ENCODE measurements around the gene ST7L. TPM values are rescaled to one million over a fixed set of nuclear protein-coding genes. Genes with fewer than 3 reads are reported as not detected.
"Not testable (repeated sequence)": the region's sequence is repeated elsewhere in the genome, so short reads cannot be mapped to it uniquely, and the experiment has no call there.

Gene ST7L
- total RNA-seq, 2 experiments from 2014 or later = 13.7 to 14.0 TPM

DNA sequence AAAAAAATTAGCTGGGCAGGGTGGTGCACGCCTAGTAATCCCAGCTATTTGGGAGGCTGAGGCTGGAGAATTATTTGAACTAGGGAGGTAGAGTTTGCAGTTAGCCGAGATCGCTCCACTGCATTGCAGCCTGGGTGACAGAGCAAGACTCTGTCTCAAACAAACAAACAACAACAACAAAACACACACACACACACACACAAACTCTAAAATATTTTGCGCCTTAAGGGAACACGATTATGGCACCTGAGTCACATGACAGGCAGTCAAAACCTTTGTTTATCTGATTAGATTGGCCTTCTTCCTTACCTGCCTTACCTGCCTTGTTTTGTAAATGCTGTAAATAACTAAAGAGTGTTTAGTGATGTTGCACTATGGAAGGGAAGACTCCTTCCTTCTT is 130.8 kb downstream of the ST7L start:
- H3K27ac Mint-ChIP-seq = no peak overlapping the region
- CTCF ChIA-PET = no interaction called here
- no peaks in the 10 kb centered on the region for H3K36me3 Mint-ChIP-seq (ENCODE audit: low read depth)
- no peak for DNase-seq
- POLR2A ChIA-PET = no interaction called here
- H3K4me3 Mint-ChIP-seq = no peak overlapping the region
- H3K27me3 Mint-ChIP-seq = peaks cover 17% of the 10 kb centered on the region
- no peaks in the 10 kb centered on the region for H3K4me1 Mint-ChIP-seq
- no peaks in the 10 kb centered on the region for H3K9me3 Mint-ChIP-seq

DNA sequence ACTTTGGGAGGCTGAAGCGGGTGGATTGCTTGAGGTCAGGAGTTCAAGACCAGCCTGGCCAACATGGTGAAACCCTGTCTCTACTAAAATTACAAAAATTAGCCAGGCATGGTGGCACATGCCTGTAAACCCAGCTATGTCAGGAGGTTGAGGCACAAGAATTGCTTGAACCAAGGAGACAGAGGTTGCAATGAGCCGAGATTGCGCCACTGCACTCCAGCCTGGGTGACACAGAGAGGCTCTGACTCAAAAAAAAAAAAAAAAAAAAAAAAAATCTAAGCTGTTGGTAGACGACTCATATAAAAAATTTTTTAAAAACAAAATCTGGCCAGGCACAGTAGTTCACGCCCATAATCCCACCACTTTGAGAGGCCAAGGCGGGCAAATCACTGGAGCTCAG is 131.3 kb downstream of the ST7L start:
- H3K27ac Mint-ChIP-seq; POLR2A ChIA-PET; H3K4me3 Mint-ChIP-seq; H3K9me3 Mint-ChIP-seq; CTCF ChIA-PET; H3K4me1 Mint-ChIP-seq; DNase-seq; H3K36me3 Mint-ChIP-seq (ENCODE audit: low read depth): not testable (repeated sequence)
- peaks cover 15% of the 10 kb centered on the region for H3K27me3 Mint-ChIP-seq

DNA sequence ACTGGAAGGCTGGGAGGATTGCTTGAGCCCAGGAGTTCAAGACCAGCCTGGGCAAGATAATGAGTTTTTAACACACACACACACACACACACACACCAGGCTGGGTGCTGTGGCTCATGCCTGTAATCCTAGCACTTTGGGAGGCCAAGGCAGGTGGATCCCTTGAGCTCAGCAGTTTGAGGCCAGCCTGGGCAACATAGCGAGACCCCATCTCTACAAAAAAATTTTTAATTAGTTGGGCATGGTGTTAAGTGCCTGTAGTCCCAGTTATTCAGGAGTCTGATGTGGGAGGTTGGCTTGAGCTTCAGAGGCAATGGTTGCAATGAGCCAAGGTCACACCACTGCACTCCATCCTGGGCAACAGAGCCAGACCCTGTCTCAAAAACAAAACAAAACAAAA is 132.9 kb downstream of the ST7L start:
- H3K4me1 Mint-ChIP-seq = not testable (repeated sequence)
- H3K27me3 Mint-ChIP-seq = peaks cover 18% of the 10 kb centered on the region

DNA sequence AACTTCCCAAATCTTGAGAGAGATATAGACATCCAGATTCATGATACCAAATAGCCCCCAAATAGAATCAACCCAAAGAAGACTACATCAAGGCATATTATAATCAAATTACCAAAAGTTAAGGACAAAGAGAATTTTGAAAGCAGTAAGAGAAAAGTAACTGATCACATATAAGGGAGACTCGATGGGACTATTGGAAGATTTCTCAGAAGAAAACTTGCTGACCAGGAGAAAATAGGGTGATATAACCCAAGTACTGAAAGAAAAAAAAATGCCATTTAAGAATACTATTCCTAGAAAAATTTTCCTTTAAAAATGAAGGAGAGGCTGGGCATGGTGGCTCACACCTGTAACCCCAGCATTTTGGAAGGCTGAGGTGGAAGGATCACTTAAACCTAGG is 140.6 kb downstream of the ST7L start:
- H3K27ac Mint-ChIP-seq = no peak overlapping the region
- peaks cover 15% of the 10 kb centered on the region for H3K9me3 Mint-ChIP-seq
- POLR2A ChIA-PET = no interaction called here
- no peaks in the 10 kb centered on the region for H3K4me1 Mint-ChIP-seq
- H3K27me3 Mint-ChIP-seq = peaks cover 26% of the 10 kb centered on the region
- H3K36me3 Mint-ChIP-seq (ENCODE audit: low read depth) = peaks cover 3% of the 10 kb centered on the region
- CTCF ChIA-PET = no interaction called here
- H3K4me3 Mint-ChIP-seq = no peak overlapping the region
- DNase-seq = no peak

More for the DNA sequence above, 132.9 kb downstream of the ST7L start:
- POLR2A ChIA-PET; H3K27ac Mint-ChIP-seq; H3K4me3 Mint-ChIP-seq; DNase-seq; H3K9me3 Mint-ChIP-seq; H3K36me3 Mint-ChIP-seq (ENCODE audit: low read depth): not testable (repeated sequence)
- CTCF ChIA-PET = interaction anchor here (0.6 kb wide), 1 partner anchor 72 kb away, joined by 3 read pairs; no protein-coding TSS in a partner anchor

DNA sequence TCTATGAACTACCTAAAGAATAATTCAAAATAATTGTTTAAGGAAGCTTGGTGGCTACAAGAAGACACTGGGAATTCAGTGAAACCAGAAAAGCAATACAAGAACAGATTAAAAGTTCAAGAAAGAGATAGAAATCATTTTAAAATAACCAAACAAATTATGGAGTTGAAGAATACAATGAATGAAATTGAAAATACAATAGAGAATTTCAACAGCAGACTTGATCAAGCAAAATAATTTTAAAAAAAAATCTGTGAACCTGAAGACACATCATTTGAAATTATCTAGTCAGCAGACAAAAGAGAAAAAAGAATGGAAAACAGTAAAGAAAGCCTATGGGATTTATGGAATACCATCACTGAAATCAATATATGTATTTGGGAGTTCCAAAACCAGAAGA is 141.4 kb downstream of the ST7L start:
- Mint-ChIP-seq H3K4me1 (no peaks in the 10 kb centered on the region), H3K27ac (no peak overlapping the region), H3K9me3 (peaks cover 15% of the 10 kb centered on the region), H3K36me3 (ENCODE audit: low read depth) (peaks cover 3% of the 10 kb centered on the region), H3K27me3 (peaks cover 24% of the 10 kb centered on the region), H3K4me3 (no peak overlapping the region)
- ChIA-PET CTCF (no interaction called here), POLR2A (no interaction called here)
- DNase-seq = no peak

Other genes with a start within 250 kb of the ST7L start
- 1 to 10 TPM; 3.4 to 3.6 TPM for gene CTTNBP2NL, start 222.9 kb downstream of the ST7L start, total RNA-seq
- gene WNT2B, start 110.2 kb downstream of the ST7L start, total RNA-seq = under 1 TPM; 0.08 to 0.15 TPM
- gene CAPZA1, start 691 bp upstream of the ST7L start, total RNA-seq = 100 to 1,000 TPM; 340 to 342 TPM
- gene MOV10, start 55.5 kb upstream of the ST7L start, total RNA-seq = 100 to 1,000 TPM; 100 to 102 TPM
- gene RHOC, start 88.0 kb upstream of the ST7L start, total RNA-seq = 10 to 100 TPM; 87.1 to 92.4 TPM
- not detected for gene PPM1J, start 96.2 kb upstream of the ST7L start, total RNA-seq

Data from activated CD4-positive, alpha-beta memory T cell treated with anti-CD3 and anti-CD28 coated beads, Interleukin-2, amount 10 ng/mL, durations not matched to agents 7 days and 5 days (primary cell).